H9 (cell line): ENCODE results near the gene VEGFA. TPM values are rescaled to one million over a fixed set of nuclear protein-coding genes. Genes with fewer than 3 reads are reported as not detected.
A peak's percentile ranks its signal among the peaks of the same experiment; 100 is the strongest.

Source experiments
- DNase-seq: peaks from one replicate; pipeline ENCODE4 v3.0.0-alpha.2; 2017
- H2AFZ ChIP-seq: one replicate; pipeline ENCODE4 v1.6.1; 2013; ENCODE audit warnings: mild to moderate bottlenecking, low read length, control low read depth, moderate library complexity
- H2AK5ac ChIP-seq: 2 replicates; pipeline ENCODE4 v1.6.1; 2013; ENCODE audit warnings: low read length, control low read depth, mixed read lengths; ENCODE audit not compliant: insufficient read length
- H2BK120ac ChIP-seq: one replicate; pipeline ENCODE4 v1.6.1; 2013; ENCODE audit warnings: low read depth, mild to moderate bottlenecking, low read length, control low read depth, inconsistent platforms; ENCODE audit not compliant: poor library complexity, severe bottlenecking
- H2BK12ac ChIP-seq: 2 replicates; pipeline ENCODE4 v1.6.1; 2013; ENCODE audit warnings: low read length, control low read depth, mixed read lengths, low read depth; ENCODE audit not compliant: insufficient read length
- H2BK15ac ChIP-seq: 2 replicates; pipeline ENCODE4 v1.6.1; 2013; ENCODE audit warnings: low read depth, low read length, control low read depth
- H2BK20ac ChIP-seq: one replicate; pipeline ENCODE4 v1.6.1; 2013; ENCODE audit warnings: low read depth, mild to moderate bottlenecking, low read length, control low read depth, inconsistent platforms; ENCODE audit not compliant: poor library complexity, severe bottlenecking
- H2BK5ac ChIP-seq: 2 replicates; pipeline ENCODE4 v1.6.1; 2013; ENCODE audit warnings: low read length, control low read depth, mixed read lengths; ENCODE audit not compliant: insufficient read length
- H3K14ac ChIP-seq: 2 replicates; pipeline ENCODE4 v1.6.1; 2013; ENCODE audit warnings: low read length, control low read depth; ENCODE audit not compliant: insufficient read depth
- H3K18ac ChIP-seq: 2 replicates; pipeline ENCODE4 v1.6.1; 2013; ENCODE audit warnings: low read depth, mild to moderate bottlenecking, mixed read lengths, low read length, control low read depth; ENCODE audit not compliant: insufficient read length
- H3K23ac ChIP-seq: 2 replicates; pipeline ENCODE4 v1.6.1; 2013; ENCODE audit warnings: low read length, control low read depth, mixed read lengths, low read depth; ENCODE audit not compliant: insufficient read length
- H3K23me2 ChIP-seq: 2 replicates; pipeline ENCODE4 v1.6.1; 2013; ENCODE audit warnings: low read depth, mild to moderate bottlenecking, mixed read lengths, low read length, control low read depth; ENCODE audit not compliant: insufficient read length, poor library complexity, severe bottlenecking
- H3K27ac ChIP-seq: 2 replicates; pipeline ENCODE4 v1.5.1; 2013; ENCODE audit warnings: low read length, control low read depth, mixed read lengths, low read depth; ENCODE audit not compliant: insufficient read length
- H3K27me3 ChIP-seq: 2 replicates; pipeline ENCODE4 v1.6.1; 2013; ENCODE audit warnings: low read length, control low read depth, inconsistent platforms; ENCODE audit not compliant: insufficient read depth
- H3K4ac ChIP-seq: 2 replicates; pipeline ENCODE4 v1.6.1; 2013; ENCODE audit warnings: low read depth, mild to moderate bottlenecking, control low read depth, inconsistent platforms, low read length, moderate library complexity
- H3K4me1 ChIP-seq: 2 replicates; pipeline ENCODE4 v1.6.1; 2013; ENCODE audit warnings: low read length, control low read depth, inconsistent platforms; ENCODE audit not compliant: insufficient read depth
- H3K4me2 ChIP-seq: 2 replicates; pipeline ENCODE4 v1.6.1; 2013; ENCODE audit warnings: low read length, control low read depth, mixed read lengths; ENCODE audit not compliant: insufficient read length, insufficient read depth
- H3K56ac ChIP-seq: 2 replicates; pipeline ENCODE4 v1.6.1; 2013; ENCODE audit warnings: low read depth, mild to moderate bottlenecking, mixed read lengths, low read length, control low read depth; ENCODE audit not compliant: insufficient read length
- H3K79me1 ChIP-seq: 2 replicates; pipeline ENCODE4 v1.6.1; 2013; ENCODE audit warnings: low read depth, mild to moderate bottlenecking, moderate library complexity, low read length, control low read depth, inconsistent platforms; ENCODE audit not compliant: insufficient read depth, poor library complexity, severe bottlenecking
- H3K79me2 ChIP-seq: 2 replicates; pipeline ENCODE4 v1.6.1; 2013; ENCODE audit warnings: low read length, control low read depth, inconsistent platforms; ENCODE audit not compliant: insufficient read depth
- H3K9ac ChIP-seq: 2 replicates; pipeline ENCODE4 v1.6.1; 2013; ENCODE audit warnings: low read length, control low read depth, mixed read lengths; ENCODE audit not compliant: insufficient read length; ENCODE audit errors: extremely low read depth
- H3K9me3 ChIP-seq: one replicate; pipeline ENCODE4 v1.6.1; 2013; ENCODE audit warnings: low read depth, low read length, inconsistent platforms; ENCODE audit not compliant: control insufficient read depth
- H3T11ph ChIP-seq: one replicate; pipeline ENCODE4 v1.6.1; 2013; ENCODE audit warnings: mild to moderate bottlenecking, low read length, control low read depth, inconsistent platforms
- H4K20me1 ChIP-seq: one replicate; pipeline ENCODE4 v1.6.1; 2013; ENCODE audit not compliant: control insufficient read depth, insufficient read length, insufficient read depth
- H4K5ac ChIP-seq: 2 replicates; pipeline ENCODE4 v1.6.1; 2013; ENCODE audit warnings: low read depth, mild to moderate bottlenecking, mixed read lengths, low read length, control low read depth; ENCODE audit not compliant: insufficient read length
- H4K8ac ChIP-seq: replicated peaks from 2 replicates; pipeline ENCODE4 v1.6.1; 2013; ENCODE audit warnings: low read length, control low read depth, mixed read lengths, low read depth; ENCODE audit not compliant: insufficient read length
- H4K91ac ChIP-seq: 2 replicates; pipeline ENCODE4 v1.6.1; 2013; ENCODE audit warnings: low read depth, mild to moderate bottlenecking, moderate library complexity, mixed read lengths, low read length, control low read depth; ENCODE audit not compliant: insufficient read length
- H3K27ac Mint-ChIP-seq, 3 experiments: 2 replicates in 2 of 3; 3 replicates in 1 of 3; pipeline ENCODE4 v1.8.0; 2020 to 2021; ENCODE audit warnings: mixed read lengths in 3 of 3, mild to moderate bottlenecking in 1 of 3, moderate library complexity in 1 of 3
- H3K27me3 Mint-ChIP-seq: 2 replicates; pipeline ENCODE4 v1.8.0; 2021; ENCODE audit warnings: low read depth, mild to moderate bottlenecking, moderate library complexity, mixed read lengths
- H3K36me3 Mint-ChIP-seq, 3 experiments: 2 replicates in 2 of 3; 3 replicates in 1 of 3; pipeline ENCODE4 v1.8.0; 2020 to 2021; ENCODE audit warnings: low read depth in 3 of 3, mixed read lengths in 3 of 3; ENCODE audit not compliant: insufficient read depth in 1 of 3
- H3K4me1 Mint-ChIP-seq, 2 experiments: 2 replicates each; pipeline ENCODE4 v1.8.0; 2020; ENCODE audit warnings: mixed read lengths in 2 of 2
- H3K4me3 Mint-ChIP-seq, 2 experiments: 2 replicates in 1 of 2; 3 replicates in 1 of 2; pipeline ENCODE4 v1.8.0; 2020 to 2021; ENCODE audit warnings: mild to moderate bottlenecking in 2 of 2, mixed read lengths in 2 of 2, moderate library complexity in 1 of 2
- H3K9me3 Mint-ChIP-seq, 2 experiments: 2 replicates in 1 of 2; 3 replicates in 1 of 2; pipeline ENCODE4 v1.8.0; 2020; ENCODE audit warnings: mild to moderate bottlenecking in 2 of 2, mixed read lengths in 2 of 2, moderate library complexity in 1 of 2
- WGBS: extraction: QIAGEN DNeasy Blood & Tissue Kit; methylation state at CpG from one replicate; pipeline ENCODE4 v1.1.7; 2013; ENCODE audit warnings: missing lambda C conversion rate, low lambda C conversion rate, mixed read lengths; ENCODE audit not compliant: insufficient read length; ENCODE audit errors: extremely low coverage; 5-methylcytosine and 5-hydroxymethylcytosine counted together
- total RNA-seq: library from RNA; stranded (reverse); gene quantifications from 2 replicates; pipeline ENCODE4 v1.2.1, GENCODE V29; 2021
- TF ChIP-seq, protein P1 (sequence below): fragments of 200-600 bp; sonication (generic); conservative IDR thresholded peaks from 3 replicates; pipeline ENCODE4 v1.8.0; 2021; ENCODE audit warnings: antibody characterized with exemption, mild to moderate bottlenecking

Gene VEGFA
- total RNA-seq, 1 experiment from 2014 or later: 47.9 TPM

DNA sequence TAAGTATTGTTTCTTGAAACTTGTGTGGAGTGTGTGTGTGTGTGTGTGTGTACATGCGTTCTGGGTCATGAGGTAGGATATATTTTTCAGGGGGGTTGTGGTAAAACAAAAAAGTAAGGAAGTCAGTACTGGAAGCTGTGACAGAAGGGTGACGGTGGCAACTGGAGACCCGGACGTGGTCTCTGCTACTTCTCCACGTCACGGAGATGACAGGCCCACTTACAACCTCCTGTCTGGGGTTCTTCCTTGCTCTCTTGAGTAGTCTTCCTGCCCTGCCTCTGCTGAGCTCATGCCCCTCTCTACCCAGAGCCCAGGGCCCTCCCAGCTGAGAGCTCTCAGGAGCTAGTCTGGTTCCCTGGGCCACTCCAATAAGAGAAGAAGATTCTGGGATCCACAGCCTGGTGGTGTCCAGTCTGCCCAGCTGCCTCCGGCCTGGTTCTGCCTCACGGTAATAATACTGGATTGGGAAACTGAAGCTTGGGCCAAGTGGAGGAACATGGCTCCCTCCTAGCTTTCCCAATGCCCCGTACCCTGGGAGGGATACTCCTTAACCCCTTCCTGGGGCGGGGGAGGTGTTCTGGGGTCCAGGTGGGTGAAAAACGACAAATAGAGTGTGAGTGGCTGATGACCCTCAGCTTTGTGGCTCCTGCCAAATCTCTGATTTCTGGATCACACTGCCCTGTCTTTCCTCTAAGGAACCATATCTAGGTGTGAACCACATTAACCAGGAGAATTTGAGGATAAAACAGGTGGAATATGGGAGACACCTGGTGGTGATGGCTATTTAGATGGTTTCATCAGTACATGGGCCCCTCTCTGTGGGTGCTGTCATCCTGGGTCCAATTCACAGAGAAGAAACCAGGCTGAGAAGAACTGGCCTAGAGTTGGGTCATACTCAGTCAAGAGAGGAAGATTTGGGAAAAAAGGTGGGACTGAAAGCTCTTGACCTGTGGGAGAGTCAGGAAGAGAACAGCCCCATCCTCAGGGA is 27.2 kb downstream of the VEGFA start:
- no peak overlapping the region for H3K27ac Mint-ChIP-seq

More for the DNA sequence above, 27.2 kb downstream of the VEGFA start:
- Histone ChIP-seq H4K91ac (no peak overlapping the region), H3K23me2 (no peaks in the 10 kb centered on the region), H2AK5ac (no peak overlapping the region), H3K9me3 (no peaks in the 10 kb centered on the region), H3K56ac (no peak overlapping the region), H3K27ac (no peak overlapping the region), H2BK15ac (no peak overlapping the region), H4K8ac (no peak overlapping the region), H2AFZ (no peak overlapping the region), H3K4me1 (no peaks in the 10 kb centered on the region), H3K79me1 (no peaks in the 10 kb centered on the region), H2BK5ac (no peak overlapping the region), H3T11ph (no peak overlapping the region), H3K27me3 (no peaks in the 10 kb centered on the region), H2BK12ac (no peak overlapping the region), H3K18ac (no peak overlapping the region), H2BK120ac (no peak overlapping the region), H3K9ac (no peak overlapping the region), H3K14ac (no peak overlapping the region), H3K4me2 (no peak overlapping the region), H3K23ac (no peak overlapping the region), H4K5ac (no peak overlapping the region), H4K20me1 (no peaks in the 10 kb centered on the region), H3K4ac (no peak overlapping the region), H2BK20ac (no peak overlapping the region), H3K79me2 (no peaks in the 10 kb centered on the region)
- peaks cover 0 to 6% of the 10 kb centered on the region in 2 experiments; a peak in 1 of 4 replicates for H3K4me1 Mint-ChIP-seq
- no CpG with 5 or more reads among the region's 11 CpGs for WGBS
- DNase-seq: no peak
- H3K4me3 Mint-ChIP-seq: no peak overlapping the region
- no peaks in the 10 kb centered on the region for H3K9me3 Mint-ChIP-seq
- H3K27me3 Mint-ChIP-seq: peaks cover 2% of the 10 kb centered on the region; the same call in 1 of the 2 replicates
- TF ChIP-seq, protein P1, sequence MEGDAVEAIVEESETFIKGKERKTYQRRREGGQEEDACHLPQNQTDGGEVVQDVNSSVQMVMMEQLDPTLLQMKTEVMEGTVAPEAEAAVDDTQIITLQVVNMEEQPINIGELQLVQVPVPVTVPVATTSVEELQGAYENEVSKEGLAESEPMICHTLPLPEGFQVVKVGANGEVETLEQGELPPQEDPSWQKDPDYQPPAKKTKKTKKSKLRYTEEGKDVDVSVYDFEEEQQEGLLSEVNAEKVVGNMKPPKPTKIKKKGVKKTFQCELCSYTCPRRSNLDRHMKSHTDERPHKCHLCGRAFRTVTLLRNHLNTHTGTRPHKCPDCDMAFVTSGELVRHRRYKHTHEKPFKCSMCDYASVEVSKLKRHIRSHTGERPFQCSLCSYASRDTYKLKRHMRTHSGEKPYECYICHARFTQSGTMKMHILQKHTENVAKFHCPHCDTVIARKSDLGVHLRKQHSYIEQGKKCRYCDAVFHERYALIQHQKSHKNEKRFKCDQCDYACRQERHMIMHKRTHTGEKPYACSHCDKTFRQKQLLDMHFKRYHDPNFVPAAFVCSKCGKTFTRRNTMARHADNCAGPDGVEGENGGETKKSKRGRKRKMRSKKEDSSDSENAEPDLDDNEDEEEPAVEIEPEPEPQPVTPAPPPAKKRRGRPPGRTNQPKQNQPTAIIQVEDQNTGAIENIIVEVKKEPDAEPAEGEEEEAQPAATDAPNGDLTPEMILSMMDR: peak; percentile 25; the same call in 1 of the 3 replicates
- no peaks in the 10 kb centered on the region for H3K36me3 Mint-ChIP-seq
